Transverse colon (tissue), 4 donors: Measurements from ENCODE around the gene LALBA.

Experiments
- CTCF ChIP-seq, 5 experiments: fragments of 200-600 bp in 3 of 5; fragments of 450-650 bp in 2 of 5; sonication (generic) in 3 of 5; IDR thresholded peaks; 1 replicate in 2 of 5; 2 replicates in 3 of 5; pipeline ENCODE4 v1.5.1; 2016 to 2017; ENCODE audit warnings: antibody characterized with exemption in 5 of 5, inconsistent platforms in 3 of 5, mild to moderate bottlenecking in 2 of 5, moderate library complexity in 1 of 5
- EP300 ChIP-seq: sonication (generic); formaldehyde crosslinking; IDR thresholded peaks from one replicate; pipeline ENCODE4 v1.6.1; 2017; ENCODE audit warnings: antibody characterized with exemption, low read depth
- POLR2A ChIP-seq: fragments of 450-650 bp; IDR thresholded peaks from one replicate; pipeline ENCODE4 v1.6.1; 2016; ENCODE audit warnings: antibody characterized with exemption, mild to moderate bottlenecking, moderate library complexity
- POLR2AphosphoS5 ChIP-seq, 3 donors: sonication (generic); formaldehyde crosslinking; IDR thresholded peaks; one replicate each; pipeline ENCODE4 v1.6.1; 2016; ENCODE audit warnings: antibody characterized with exemption in 3 of 3

GRCh38 chr12:48586361-48586760 is 16.5 kb upstream of the LALBA start:
- TF ChIP-seq POLR2AphosphoS5 (IDR thresholded peaks at IDR 0.05) (no peak), CTCF (IDR thresholded peaks at IDR 0.05) (no peak), EP300 (no peak), POLR2A (no peak)
